ENCODE measurements around the gene VSX1. TPM values are rescaled to one million over a fixed set of nuclear protein-coding genes. Genes with fewer than 3 reads are reported as not detected.

Gene VSX1
- total RNA-seq, 2 donors from 2014 or later: not detected

DNA sequence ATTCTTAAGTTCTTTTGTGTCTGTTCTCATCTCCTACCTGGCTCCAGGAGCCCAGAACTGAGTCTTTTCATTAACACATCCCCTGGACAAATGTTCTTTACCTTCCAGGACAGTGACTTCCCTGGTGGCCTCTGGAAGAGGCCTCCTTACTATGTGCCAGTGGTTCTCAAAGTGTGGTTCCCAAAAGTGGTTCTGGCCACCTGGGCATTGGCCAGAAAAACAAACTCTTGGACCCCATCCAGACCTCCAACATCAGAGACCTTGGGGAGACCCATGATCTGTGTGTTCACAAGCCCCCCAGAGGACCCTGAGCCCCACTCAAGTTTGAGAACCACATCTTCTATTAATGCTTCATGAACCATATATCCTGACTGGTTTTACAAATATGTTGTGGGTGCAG, 7.2 kb upstream of the VSX1 start:
- Histone ChIP-seq H3K9me3 (no peaks in the 10 kb centered on the region), H3K4me1 (replicated peaks) (peaks cover 6% of the 10 kb centered on the region), H3K4me3 (no peak overlapping the region), H3K27me3 (replicated peaks; ENCODE audit: insufficient read depth) (peaks cover 21% of the 10 kb centered on the region), H3K36me3 (no peaks in the 10 kb centered on the region), H3K27ac (no peak overlapping the region)
- no peak for DNase-seq (ENCODE audit: low spot score)
- TF ChIP-seq POLR2AphosphoS5 (IDR thresholded peaks at IDR 0.05) (no peak), POLR2A (IDR thresholded peaks at IDR 0.05) (no peak)
- TF ChIP-seq, protein P1, sequence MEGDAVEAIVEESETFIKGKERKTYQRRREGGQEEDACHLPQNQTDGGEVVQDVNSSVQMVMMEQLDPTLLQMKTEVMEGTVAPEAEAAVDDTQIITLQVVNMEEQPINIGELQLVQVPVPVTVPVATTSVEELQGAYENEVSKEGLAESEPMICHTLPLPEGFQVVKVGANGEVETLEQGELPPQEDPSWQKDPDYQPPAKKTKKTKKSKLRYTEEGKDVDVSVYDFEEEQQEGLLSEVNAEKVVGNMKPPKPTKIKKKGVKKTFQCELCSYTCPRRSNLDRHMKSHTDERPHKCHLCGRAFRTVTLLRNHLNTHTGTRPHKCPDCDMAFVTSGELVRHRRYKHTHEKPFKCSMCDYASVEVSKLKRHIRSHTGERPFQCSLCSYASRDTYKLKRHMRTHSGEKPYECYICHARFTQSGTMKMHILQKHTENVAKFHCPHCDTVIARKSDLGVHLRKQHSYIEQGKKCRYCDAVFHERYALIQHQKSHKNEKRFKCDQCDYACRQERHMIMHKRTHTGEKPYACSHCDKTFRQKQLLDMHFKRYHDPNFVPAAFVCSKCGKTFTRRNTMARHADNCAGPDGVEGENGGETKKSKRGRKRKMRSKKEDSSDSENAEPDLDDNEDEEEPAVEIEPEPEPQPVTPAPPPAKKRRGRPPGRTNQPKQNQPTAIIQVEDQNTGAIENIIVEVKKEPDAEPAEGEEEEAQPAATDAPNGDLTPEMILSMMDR (IDR thresholded peaks at IDR 0.05): no peak
- intact Hi-C loops (cut with DNase I): no loop called here

DNA sequence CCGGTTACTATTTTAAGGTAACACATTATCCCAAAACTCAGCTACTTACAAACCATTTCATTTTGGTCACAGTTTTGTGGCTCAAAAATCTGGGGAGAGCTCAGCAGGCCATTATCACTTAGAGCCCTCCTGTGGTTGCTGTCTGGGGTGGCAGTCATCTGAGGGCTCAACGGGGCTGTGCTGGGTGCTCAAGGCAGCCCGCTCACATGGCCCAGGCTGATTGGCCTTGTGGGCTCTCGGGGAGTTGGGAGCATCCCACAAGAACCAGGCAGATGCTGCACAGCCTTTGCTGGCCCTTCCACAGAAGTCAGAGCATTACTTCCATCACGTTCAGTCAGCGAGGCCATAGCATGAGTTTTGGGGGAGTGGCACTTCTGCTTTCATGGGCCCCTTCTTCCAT, 6.3 kb upstream of the VSX1 start:
- Histone ChIP-seq H3K27me3 (replicated peaks; ENCODE audit: insufficient read depth) (peaks cover 28% of the 10 kb centered on the region), H3K4me1 (replicated peaks) (peaks cover 9% of the 10 kb centered on the region), H3K36me3 (no peaks in the 10 kb centered on the region), H3K27ac (no peak overlapping the region), H3K4me3 (no peak overlapping the region), H3K9me3 (no peaks in the 10 kb centered on the region)
- no peak for DNase-seq (ENCODE audit: low spot score)
- WGBS: 77% methylated on average over 5 of the region's 6 CpGs
- no peak for TF ChIP-seq POLR2A (IDR thresholded peaks at IDR 0.05)
- TF ChIP-seq, protein P1 (IDR thresholded peaks at IDR 0.05): no peak
- TF ChIP-seq POLR2AphosphoS5 (IDR thresholded peaks at IDR 0.05): no peak
- intact Hi-C loops (cut with DNase I): no loop called here

DNA sequence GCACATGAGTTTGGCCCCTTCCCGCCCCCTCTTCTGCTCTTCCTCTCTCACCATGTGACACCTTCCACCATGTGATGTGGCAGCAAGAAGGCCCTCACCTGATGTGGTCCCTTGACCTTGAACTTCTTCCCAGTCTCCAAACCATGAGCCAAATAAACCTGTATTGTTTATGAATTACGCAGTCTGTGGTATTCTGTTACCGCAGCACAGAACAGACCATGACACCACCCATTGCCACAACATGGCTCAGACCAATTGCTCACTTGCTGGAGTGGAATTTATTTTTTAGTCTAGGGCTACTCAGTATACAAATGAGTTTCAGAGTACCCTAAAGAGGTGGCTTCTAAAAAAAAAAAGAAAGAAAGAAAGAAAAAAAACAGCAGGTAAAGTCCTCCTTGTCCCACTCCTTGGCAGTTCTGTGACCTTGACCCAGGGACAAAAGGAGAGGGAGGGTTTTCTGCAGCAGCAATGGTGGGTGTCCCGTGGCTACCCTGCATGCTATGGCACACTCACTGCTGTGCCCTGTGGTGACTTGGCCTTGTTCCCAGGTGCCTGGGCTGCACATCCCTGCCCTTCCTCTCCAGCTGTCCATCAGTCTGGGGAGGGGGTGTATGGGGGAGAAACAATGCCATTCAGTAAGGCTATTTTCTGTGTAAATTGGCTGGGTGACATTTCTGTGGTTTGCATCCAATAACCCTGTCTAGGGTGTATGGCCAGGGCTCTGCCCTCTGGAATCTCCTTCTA, 5.4 kb upstream of the VSX1 start:
- Histone ChIP-seq H3K27me3 (replicated peaks; ENCODE audit: insufficient read depth) (peaks cover 37% of the 10 kb centered on the region), H3K9me3 (no peaks in the 10 kb centered on the region), H3K4me3 (no peak overlapping the region), H3K27ac (no peak overlapping the region), H3K36me3 (no peaks in the 10 kb centered on the region), H3K4me1 (replicated peaks) (peaks cover 11% of the 10 kb centered on the region)
- no peak for DNase-seq (ENCODE audit: low spot score)
- TF ChIP-seq, protein P1 (IDR thresholded peaks at IDR 0.05): no peak
- TF ChIP-seq POLR2AphosphoS5 (IDR thresholded peaks at IDR 0.05) (no peak), POLR2A (IDR thresholded peaks at IDR 0.05) (no peak)
- 82% methylated on average over 4 of the region's 4 CpGs for WGBS
- intact Hi-C loops (cut with DNase I): no loop called here

DNA sequence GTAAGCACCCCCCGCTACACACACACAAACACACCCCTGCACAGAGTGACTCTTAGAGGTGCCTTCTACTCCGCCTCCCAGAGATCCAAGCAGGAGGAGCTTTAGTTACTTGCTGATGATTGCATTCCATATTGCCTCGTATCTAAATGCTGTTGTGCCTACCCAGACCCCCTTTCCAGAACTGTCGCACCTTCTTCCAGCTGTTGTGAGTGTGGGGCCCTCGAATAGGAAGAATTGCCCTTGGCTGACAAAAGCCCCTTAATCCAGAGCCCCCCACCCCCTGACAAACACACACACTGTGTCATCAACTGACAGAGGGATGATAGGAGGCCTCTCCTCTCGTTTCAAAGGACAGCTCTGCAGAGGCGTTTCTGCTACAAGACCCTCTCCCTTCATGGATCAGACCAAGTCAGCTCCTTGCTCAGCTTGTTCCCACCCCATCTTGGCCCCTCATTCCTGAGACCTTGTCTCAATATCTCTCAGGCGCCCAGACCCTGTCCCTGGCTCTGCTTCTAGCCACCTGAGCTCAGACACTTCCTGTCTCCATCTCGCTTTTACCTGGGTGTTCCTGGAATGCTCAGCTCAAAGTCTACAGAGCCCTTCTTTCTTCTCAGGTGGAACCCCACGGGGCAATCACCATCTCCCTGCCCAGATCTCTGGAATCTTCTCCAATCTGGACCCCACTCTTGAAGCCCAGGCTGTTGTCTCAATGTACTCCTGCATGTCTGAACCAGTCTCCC, 4.0 kb upstream of the VSX1 start:
- Histone ChIP-seq H3K4me3 (no peak overlapping the region), H3K27me3 (replicated peaks; ENCODE audit: insufficient read depth) (peaks cover 41% of the 10 kb centered on the region), H3K9me3 (no peaks in the 10 kb centered on the region), H3K36me3 (no peaks in the 10 kb centered on the region), H3K27ac (no peak overlapping the region), H3K4me1 (replicated peaks) (peaks cover 11% of the 10 kb centered on the region)
- no peak for DNase-seq (ENCODE audit: low spot score)
- WGBS: 75% methylated on average over 10 of the region's 10 CpGs
- intact Hi-C loops (cut with DNase I): no loop called here
- TF ChIP-seq, protein P1 (IDR thresholded peaks at IDR 0.05): no peak
- TF ChIP-seq POLR2A (IDR thresholded peaks at IDR 0.05): no peak

Data from prostate gland (tissue), 2 donors.